Activated B cell treated with CpG ODN at 0.5 μM for 24 hours (primary cell): ENCODE results near the gene VSIG10L. TPM values are rescaled to one million over a fixed set of nuclear protein-coding genes. Genes with fewer than 3 reads are reported as not detected.

Experiments used
- ATAC-seq: fragments of 200-7000 bp; cut with Tn5 transposase; one replicate; pipeline ENCODE4 v1.10.0; 2021; ENCODE audit warnings: low read depth, mild to moderate bottlenecking, moderate library complexity
- CTCF ChIA-PET: fragments of 350-600 bp; sonication (Branson Sonifier 250); formaldehyde crosslinking; loops from one replicate; lab custom pipeline; 2021; ENCODE audit warnings: antibody characterized with exemption; lab: Charles Lee
- POLR2A ChIA-PET: fragments of 350-600 bp; sonication (Branson Sonifier 250); formaldehyde crosslinking; loops from one replicate; lab custom pipeline; 2021; ENCODE audit warnings: antibody characterized with exemption; lab: Charles Lee
- DNase-seq: peaks from one replicate; pipeline ENCODE4 v3.0.0; 2022
- H3K27ac Mint-ChIP-seq: one replicate; pipeline ENCODE4 v1.8.0; 2020; ENCODE audit warnings: mixed read lengths
- H3K27me3 Mint-ChIP-seq: one replicate; pipeline ENCODE4 v1.8.0; 2021; ENCODE audit warnings: mixed read lengths
- H3K36me3 Mint-ChIP-seq: one replicate; pipeline ENCODE4 v1.8.0; 2021; ENCODE audit warnings: low read depth, mixed read lengths
- H3K4me1 Mint-ChIP-seq: one replicate; pipeline ENCODE4 v1.8.0; 2021; ENCODE audit warnings: mixed read lengths
- H3K4me3 Mint-ChIP-seq: one replicate; pipeline ENCODE4 v1.8.0; 2020; ENCODE audit warnings: mild to moderate bottlenecking, mixed read lengths
- H3K9me3 Mint-ChIP-seq: one replicate; pipeline ENCODE4 v1.8.0; 2020; ENCODE audit warnings: mixed read lengths
- intact Hi-C: fragments of 100-400 bp; cut with micrococcal nuclease; formaldehyde crosslinking; loops from one replicate; pipeline ENCODE4 v1.15.1; 2024
- total RNA-seq: library from RNA; stranded (reverse); gene quantifications from 2 replicates; pipeline ENCODE4 v1.2.3, GENCODE V29; 2022
- TF ChIP-seq, protein P1 (sequence below): fragments of 200-600 bp; IDR thresholded peaks from one replicate; pipeline ENCODE4 v1.8.0; 2022; ENCODE audit warnings: antibody characterized with exemption, mild to moderate bottlenecking

VSIG10L gene
- total RNA-seq, 1 donor from 2014 or later: 0.98 TPM

- Mint-ChIP-seq H3K9me3 (no peaks in the 10 kb centered on the region), H3K4me1 (no peaks in the 10 kb centered on the region), H3K27ac (no peak overlapping the region), H3K27me3 (peaks cover 3% of the 10 kb centered on the region), H3K36me3 (no peaks in the 10 kb centered on the region), H3K4me3 (no peak overlapping the region)
- DNase-seq: no peak
- no peak for ATAC-seq
- intact Hi-C loops: no loop called here
- CTCF ChIA-PET: no interaction called here
- TF ChIP-seq, protein P1, sequence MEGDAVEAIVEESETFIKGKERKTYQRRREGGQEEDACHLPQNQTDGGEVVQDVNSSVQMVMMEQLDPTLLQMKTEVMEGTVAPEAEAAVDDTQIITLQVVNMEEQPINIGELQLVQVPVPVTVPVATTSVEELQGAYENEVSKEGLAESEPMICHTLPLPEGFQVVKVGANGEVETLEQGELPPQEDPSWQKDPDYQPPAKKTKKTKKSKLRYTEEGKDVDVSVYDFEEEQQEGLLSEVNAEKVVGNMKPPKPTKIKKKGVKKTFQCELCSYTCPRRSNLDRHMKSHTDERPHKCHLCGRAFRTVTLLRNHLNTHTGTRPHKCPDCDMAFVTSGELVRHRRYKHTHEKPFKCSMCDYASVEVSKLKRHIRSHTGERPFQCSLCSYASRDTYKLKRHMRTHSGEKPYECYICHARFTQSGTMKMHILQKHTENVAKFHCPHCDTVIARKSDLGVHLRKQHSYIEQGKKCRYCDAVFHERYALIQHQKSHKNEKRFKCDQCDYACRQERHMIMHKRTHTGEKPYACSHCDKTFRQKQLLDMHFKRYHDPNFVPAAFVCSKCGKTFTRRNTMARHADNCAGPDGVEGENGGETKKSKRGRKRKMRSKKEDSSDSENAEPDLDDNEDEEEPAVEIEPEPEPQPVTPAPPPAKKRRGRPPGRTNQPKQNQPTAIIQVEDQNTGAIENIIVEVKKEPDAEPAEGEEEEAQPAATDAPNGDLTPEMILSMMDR: no peak
- POLR2A ChIA-PET: no interaction called here
Observed at GRCh38 chr19:51382004-51382403, 40.1 kb upstream of the VSIG10L start.

DNA sequence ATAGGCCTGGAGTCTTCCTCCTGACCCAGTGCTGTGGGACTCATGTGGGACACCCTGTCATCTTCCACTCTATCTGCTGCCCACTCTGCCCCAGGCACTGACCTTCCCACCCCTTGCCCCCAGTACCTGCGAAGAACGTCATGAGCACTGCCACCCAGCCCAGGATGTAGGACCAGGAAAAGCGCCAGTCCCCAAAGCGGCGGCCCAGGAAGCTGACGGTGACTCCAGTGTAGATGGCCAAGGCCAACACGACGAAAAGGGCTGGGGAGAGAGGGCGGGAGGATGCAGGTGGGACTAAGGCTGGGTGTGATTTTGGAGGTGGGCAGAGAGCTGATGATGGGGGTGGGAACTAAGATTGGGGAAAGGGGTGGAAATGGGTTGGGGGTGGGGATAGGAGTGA is 38.4 kb upstream of the VSIG10L start:
- Mint-ChIP-seq H3K4me1 (no peaks in the 10 kb centered on the region), H3K27ac (no peak overlapping the region), H3K36me3 (no peaks in the 10 kb centered on the region), H3K9me3 (no peaks in the 10 kb centered on the region), H3K27me3 (peaks cover 3% of the 10 kb centered on the region), H3K4me3 (no peak overlapping the region)
- TF ChIP-seq, protein P1: no peak
- DNase-seq: no peak
- ATAC-seq: no peak
- ChIA-PET CTCF (no interaction called here), POLR2A (no interaction called here)
- intact Hi-C loops: no loop called here

DNA sequence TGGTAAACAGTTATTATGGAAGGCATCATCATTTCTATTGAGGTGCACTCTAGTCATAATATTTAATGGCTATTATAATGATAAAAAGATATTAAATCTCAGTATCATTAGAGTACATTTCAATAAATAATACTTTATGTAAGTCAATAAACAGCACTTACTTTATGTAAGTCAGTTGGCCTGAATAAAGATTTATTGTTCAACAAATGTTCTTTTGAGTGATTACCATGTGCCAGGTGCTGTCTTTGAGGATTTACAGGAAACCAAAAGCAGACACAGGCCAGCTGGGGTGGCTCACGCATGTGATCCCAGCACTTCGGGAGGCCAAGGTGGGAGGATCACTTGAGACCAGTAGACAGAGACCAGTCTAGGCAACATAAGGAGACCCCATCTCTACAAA is 35.5 kb upstream of the VSIG10L start:
- H3K36me3 Mint-ChIP-seq: no peaks in the 10 kb centered on the region
- POLR2A ChIA-PET: interaction anchor here (0.7 kb wide), 1 partner anchor 10 kb away, joined by 3 read pairs; no protein-coding TSS in a partner anchor
- no peaks in the 10 kb centered on the region for H3K27me3 Mint-ChIP-seq
- no peak for DNase-seq
- no peak overlapping the region for H3K27ac Mint-ChIP-seq
- no peaks in the 10 kb centered on the region for H3K9me3 Mint-ChIP-seq
- TF ChIP-seq, protein P1: no peak
- CTCF ChIA-PET: no interaction called here
- intact Hi-C loops: no loop called here
- no peak overlapping the region for H3K4me3 Mint-ChIP-seq
- no peak for ATAC-seq
- H3K4me1 Mint-ChIP-seq: peaks cover 7% of the 10 kb centered on the region

DNA sequence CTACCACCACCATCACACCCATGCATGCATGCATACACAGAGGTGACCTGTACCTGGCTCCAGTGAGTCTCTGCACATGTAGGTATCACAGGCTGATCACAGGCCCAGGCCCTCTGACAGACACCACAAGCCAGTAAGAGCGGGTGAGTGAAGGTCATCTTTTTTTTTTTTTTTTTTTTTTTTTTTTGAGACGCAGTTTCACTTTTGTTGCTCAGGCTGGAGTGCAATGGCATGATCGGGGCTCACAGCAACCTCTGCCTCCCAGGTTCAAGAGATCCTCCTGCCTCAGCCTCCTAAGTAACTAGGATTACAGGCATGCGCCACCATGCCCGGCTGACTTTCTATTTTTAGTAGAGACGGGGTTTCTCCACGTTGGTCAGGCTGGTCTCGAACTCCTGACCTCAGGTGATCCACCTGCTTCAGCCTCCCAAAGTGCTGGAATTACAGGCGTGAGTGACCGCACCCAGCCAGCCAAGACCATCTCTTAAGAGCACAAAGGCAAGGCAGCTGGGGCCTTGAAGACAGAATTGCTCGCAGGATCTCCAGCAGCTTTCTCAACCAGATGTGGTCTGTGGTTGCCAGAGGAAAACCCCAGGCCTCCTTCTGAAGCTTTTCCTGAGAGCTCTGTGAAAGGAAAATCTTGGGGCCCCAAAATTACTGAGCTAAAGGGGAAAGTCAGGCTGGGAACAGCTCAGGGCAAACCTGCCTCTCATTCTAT is 33.7 kb upstream of the VSIG10L start:
- no peaks in the 10 kb centered on the region for H3K36me3 Mint-ChIP-seq
- DNase-seq: no peak
- intact Hi-C loops: no loop called here
- H3K27me3 Mint-ChIP-seq: no peaks in the 10 kb centered on the region
- no peak overlapping the region for H3K4me3 Mint-ChIP-seq
- ChIA-PET CTCF (no interaction called here), POLR2A (no interaction called here)
- H3K4me1 Mint-ChIP-seq: peaks cover 7% of the 10 kb centered on the region
- no peak overlapping the region for H3K27ac Mint-ChIP-seq
- TF ChIP-seq, protein P1: no peak
- ATAC-seq: no peak
- no peaks in the 10 kb centered on the region for H3K9me3 Mint-ChIP-seq

GRCh38 chr19:51372649-51373504 is 30.9 kb upstream of the VSIG10L start, which contains the start of gene NKG7:
Gene NKG7, minus strand, starts transcription at chr19:51372654. Its CDS starts 119 bp downstream, at chr19:51372535.
- Mint-ChIP-seq H3K27ac (peak within 1 kb of the TSS; percentile 47), H3K4me3 (no peak within 1 kb of the TSS), H3K36me3 (no peaks in the 10 kb centered on the region), H3K4me1 (peaks cover 10% of the 10 kb centered on the region), H3K27me3 (no peaks in the 10 kb centered on the region), H3K9me3 (no peaks in the 10 kb centered on the region)
- ChIA-PET CTCF (no interaction called here), POLR2A (interaction anchor here (1.0 kb wide), 1 partner anchor 33 kb away, joined by 3 read pairs; no protein-coding TSS in a partner anchor)
- DNase-seq (no peak), ATAC-seq (peak; percentile 16)
- TF ChIP-seq, protein P1: no peak
- intact Hi-C loops: no loop called here
